Measurements from ENCODE around the gene ASL.

The ASL gene

DNA sequence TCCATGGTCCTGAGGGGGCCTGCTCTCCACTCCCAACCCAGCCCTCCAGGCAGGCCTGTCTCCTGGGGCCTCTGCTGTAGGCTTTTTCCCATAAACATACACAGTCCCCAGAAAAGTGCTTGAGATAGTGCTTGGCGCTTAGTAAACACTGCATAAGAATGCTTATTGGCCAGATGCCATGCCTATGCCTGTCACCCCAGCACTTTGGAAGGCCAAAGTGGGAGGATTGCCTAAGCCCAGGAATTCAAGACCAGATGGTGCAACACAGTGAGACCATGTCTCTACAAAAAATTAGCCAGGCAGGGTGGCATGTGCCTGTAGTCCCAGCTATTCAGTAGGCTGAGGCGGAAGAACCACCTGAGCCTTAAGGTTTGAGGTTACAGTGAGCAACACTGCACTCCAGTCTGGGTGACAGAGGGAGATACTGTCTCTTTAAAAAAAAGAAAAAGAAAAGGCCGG lies 24.6 kb upstream of the ASL start:
- no peaks in the 10 kb centered on the region for H3F3A ChIP-seq (ENCODE audit: insufficient read depth, low read length)
- TF ChIP-seq, protein P1, sequence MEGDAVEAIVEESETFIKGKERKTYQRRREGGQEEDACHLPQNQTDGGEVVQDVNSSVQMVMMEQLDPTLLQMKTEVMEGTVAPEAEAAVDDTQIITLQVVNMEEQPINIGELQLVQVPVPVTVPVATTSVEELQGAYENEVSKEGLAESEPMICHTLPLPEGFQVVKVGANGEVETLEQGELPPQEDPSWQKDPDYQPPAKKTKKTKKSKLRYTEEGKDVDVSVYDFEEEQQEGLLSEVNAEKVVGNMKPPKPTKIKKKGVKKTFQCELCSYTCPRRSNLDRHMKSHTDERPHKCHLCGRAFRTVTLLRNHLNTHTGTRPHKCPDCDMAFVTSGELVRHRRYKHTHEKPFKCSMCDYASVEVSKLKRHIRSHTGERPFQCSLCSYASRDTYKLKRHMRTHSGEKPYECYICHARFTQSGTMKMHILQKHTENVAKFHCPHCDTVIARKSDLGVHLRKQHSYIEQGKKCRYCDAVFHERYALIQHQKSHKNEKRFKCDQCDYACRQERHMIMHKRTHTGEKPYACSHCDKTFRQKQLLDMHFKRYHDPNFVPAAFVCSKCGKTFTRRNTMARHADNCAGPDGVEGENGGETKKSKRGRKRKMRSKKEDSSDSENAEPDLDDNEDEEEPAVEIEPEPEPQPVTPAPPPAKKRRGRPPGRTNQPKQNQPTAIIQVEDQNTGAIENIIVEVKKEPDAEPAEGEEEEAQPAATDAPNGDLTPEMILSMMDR (IDR thresholded peaks at IDR 0.05; ENCODE audit: low read length), result no peak
- TF ChIP-seq EZH2 (optimal IDR thresholded peaks at IDR 0.05; ENCODE audit: low read depth, low read length) (no peak), EZH2phosphoT487 (IDR thresholded peaks at IDR 0.05; ENCODE audit: low read length) (no peak)
- H3K4me1 ChIP-seq (ENCODE audit: low read length), result no peaks in the 10 kb centered on the region
- H3K4me3 ChIP-seq (ENCODE audit: low read length), result no peak overlapping the region
- no peak overlapping the region for H3K4me2 ChIP-seq (ENCODE audit: low read depth, low read length)
- no peak for DNase-seq
- no peaks in the 10 kb centered on the region for H3K9me2 ChIP-seq (replicated peaks; ENCODE audit: insufficient read depth, low read length)
- no peak overlapping the region for H2AFZ ChIP-seq (ENCODE audit: low read length)
- no peaks in the 10 kb centered on the region for H3K36me3 ChIP-seq (replicated peaks; ENCODE audit: insufficient read depth, low read length)
- H3K79me2 ChIP-seq (ENCODE audit: low read length), result no peaks in the 10 kb centered on the region
- no peaks in the 10 kb centered on the region for H3K9me3 ChIP-seq (replicated peaks; ENCODE audit: insufficient read depth, low read length)
- no peak overlapping the region for H3K27ac ChIP-seq (ENCODE audit: low read length)
- no peaks in the 10 kb centered on the region for H3K27me3 ChIP-seq (replicated peaks; ENCODE audit: insufficient read depth, low read length)
- no peaks in the 10 kb centered on the region for H4K20me1 ChIP-seq (ENCODE audit: insufficient read depth, low read length)
- H3K9ac ChIP-seq (ENCODE audit: low read length), result no peak overlapping the region

DNA sequence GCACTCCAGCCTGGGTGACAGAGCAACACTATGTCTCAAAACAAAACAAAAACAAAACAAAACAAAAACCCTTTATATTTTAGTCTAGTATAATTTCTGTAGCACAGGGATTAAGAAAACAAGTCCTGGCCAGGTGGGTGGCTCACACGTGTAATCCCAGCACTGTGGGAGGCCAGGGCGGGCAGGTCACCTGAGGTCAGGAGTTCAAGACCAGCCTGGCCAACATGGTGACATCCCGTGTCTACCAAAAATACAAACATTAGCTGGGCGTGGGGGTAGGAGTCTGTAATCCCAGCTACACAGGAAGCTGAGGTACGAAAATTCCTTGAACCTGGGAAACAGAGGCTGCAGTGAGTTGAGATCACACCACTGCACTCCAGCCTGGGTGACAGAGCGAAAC lies 23.2 kb upstream of the ASL start:
- Histone ChIP-seq H3K4me2 (ENCODE audit: low read depth, low read length) (no peak overlapping the region), H3K79me2 (ENCODE audit: low read length) (no peaks in the 10 kb centered on the region), H3K9me2 (replicated peaks; ENCODE audit: insufficient read depth, low read length) (no peaks in the 10 kb centered on the region), H2AFZ (ENCODE audit: low read length) (no peak overlapping the region), H3K27me3 (replicated peaks; ENCODE audit: insufficient read depth, low read length) (no peaks in the 10 kb centered on the region), H4K20me1 (ENCODE audit: insufficient read depth, low read length) (no peaks in the 10 kb centered on the region), H3K9me3 (replicated peaks; ENCODE audit: insufficient read depth, low read length) (no peaks in the 10 kb centered on the region), H3K4me3 (ENCODE audit: low read length) (no peak overlapping the region), H3K36me3 (replicated peaks; ENCODE audit: insufficient read depth, low read length) (no peaks in the 10 kb centered on the region), H3K9ac (ENCODE audit: low read length) (no peak overlapping the region), H3K27ac (ENCODE audit: low read length) (no peak overlapping the region), H3K4me1 (ENCODE audit: low read length) (no peaks in the 10 kb centered on the region), H3F3A (ENCODE audit: insufficient read depth, low read length) (no peaks in the 10 kb centered on the region)
- TF ChIP-seq, protein P1 (IDR thresholded peaks at IDR 0.05; ENCODE audit: low read length), result no peak
- TF ChIP-seq EZH2phosphoT487 (IDR thresholded peaks at IDR 0.05; ENCODE audit: low read length) (no peak), EZH2 (optimal IDR thresholded peaks at IDR 0.05; ENCODE audit: low read depth, low read length) (no peak)
- no peak for DNase-seq

DNA sequence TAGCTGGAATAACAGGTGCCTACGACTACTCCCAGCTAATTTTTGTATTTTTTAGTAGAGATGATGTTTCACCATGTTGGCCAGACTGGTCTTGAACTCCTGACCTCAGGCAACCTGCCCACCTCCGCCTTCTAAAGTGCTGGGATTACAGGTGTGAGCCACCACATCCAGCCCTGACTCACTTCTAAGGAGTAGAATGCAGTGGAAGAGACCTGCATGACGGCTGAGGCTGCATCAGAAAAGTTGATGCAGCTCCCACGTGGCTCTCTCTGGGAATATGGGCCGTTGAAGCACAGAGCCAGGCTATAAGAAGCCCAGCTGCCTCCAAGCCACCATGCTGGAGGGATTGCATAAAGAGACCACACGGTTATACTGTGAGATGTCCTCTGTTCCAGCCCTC lies 21.6 kb upstream of the ASL start:
- no peak overlapping the region for H3K4me3 ChIP-seq (ENCODE audit: low read length)
- H3K27ac ChIP-seq (ENCODE audit: low read length), result no peak overlapping the region
- H3K27me3 ChIP-seq (replicated peaks; ENCODE audit: insufficient read depth, low read length), result no peaks in the 10 kb centered on the region
- no peak for DNase-seq
- H3K4me1 ChIP-seq (ENCODE audit: low read length), result no peaks in the 10 kb centered on the region
- no peaks in the 10 kb centered on the region for H3F3A ChIP-seq (ENCODE audit: insufficient read depth, low read length)
- H3K9me3 ChIP-seq (replicated peaks; ENCODE audit: insufficient read depth, low read length), result no peaks in the 10 kb centered on the region
- H3K9me2 ChIP-seq (replicated peaks; ENCODE audit: insufficient read depth, low read length), result no peaks in the 10 kb centered on the region
- no peaks in the 10 kb centered on the region for H3K79me2 ChIP-seq (ENCODE audit: low read length)
- no peak overlapping the region for H3K9ac ChIP-seq (ENCODE audit: low read length)
- no peak overlapping the region for H2AFZ ChIP-seq (ENCODE audit: low read length)
- no peaks in the 10 kb centered on the region for H4K20me1 ChIP-seq (ENCODE audit: insufficient read depth, low read length)
- no peak overlapping the region for H3K4me2 ChIP-seq (ENCODE audit: low read depth, low read length)
- no peaks in the 10 kb centered on the region for H3K36me3 ChIP-seq (replicated peaks; ENCODE audit: insufficient read depth, low read length)
- TF ChIP-seq, protein P1 (IDR thresholded peaks at IDR 0.05; ENCODE audit: low read length), result no peak
- TF ChIP-seq EZH2 (optimal IDR thresholded peaks at IDR 0.05; ENCODE audit: low read depth, low read length) (no peak), EZH2phosphoT487 (IDR thresholded peaks at IDR 0.05; ENCODE audit: low read length) (no peak)
